NCI-H2227 (cell line): ENCODE data around the gene SPTBN4.
"Not testable (repeated sequence)": the region's sequence is repeated elsewhere in the genome, so short reads cannot be mapped to it uniquely, and the experiment has no call there.

Experiments
- DNase-seq: peaks from one replicate; lab custom pipeline; 2025; ENCODE audit not compliant: unreplicated experiment; lab: John Stamatoyannopoulos, UW

SPTBN4 gene

DNA sequence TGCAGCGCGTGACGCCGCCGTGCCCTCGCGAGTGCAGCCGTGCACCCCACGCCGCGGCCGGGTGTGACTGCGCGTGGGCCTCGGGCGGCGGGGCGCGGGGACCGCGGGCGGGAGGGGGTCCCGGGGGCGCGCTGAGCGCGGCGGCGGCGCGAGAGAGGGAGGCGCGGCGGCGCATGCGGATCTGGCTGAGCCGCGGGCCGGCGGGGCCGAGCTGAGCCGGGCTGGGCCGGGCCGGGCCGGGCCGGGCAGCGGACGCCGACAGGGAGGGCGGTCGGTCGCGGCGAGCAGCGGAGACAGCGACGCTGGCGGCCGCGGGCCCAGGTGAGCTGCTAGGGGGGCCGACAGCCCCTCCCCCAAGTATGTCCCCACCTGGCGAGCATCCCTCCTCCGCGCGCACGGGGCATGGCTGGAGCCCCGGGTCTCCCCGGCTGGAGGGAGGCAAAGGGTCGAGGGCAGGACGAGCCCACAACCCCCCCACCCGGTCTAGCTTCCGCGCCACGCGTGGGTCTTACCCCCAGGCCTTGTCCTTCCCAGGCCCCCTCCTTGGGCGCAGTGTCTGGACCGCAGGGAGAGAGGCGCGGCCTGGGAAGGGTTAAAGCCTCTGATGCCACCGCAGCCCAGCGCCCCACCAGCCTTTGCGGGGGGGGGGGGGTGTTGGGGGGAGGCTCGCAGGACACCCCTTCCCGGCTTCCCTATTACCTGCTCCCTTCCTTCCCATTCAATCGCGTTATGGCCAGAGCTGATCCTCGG is at the start of gene SPTBN4:
TSS of gene SPTBN4 (plus strand) at position 17 of the 750 bp plus-strand sequence. CDS start 5,621 bp downstream, outside the sequence.
- peak; percentile 69 for DNase-seq

DNA sequence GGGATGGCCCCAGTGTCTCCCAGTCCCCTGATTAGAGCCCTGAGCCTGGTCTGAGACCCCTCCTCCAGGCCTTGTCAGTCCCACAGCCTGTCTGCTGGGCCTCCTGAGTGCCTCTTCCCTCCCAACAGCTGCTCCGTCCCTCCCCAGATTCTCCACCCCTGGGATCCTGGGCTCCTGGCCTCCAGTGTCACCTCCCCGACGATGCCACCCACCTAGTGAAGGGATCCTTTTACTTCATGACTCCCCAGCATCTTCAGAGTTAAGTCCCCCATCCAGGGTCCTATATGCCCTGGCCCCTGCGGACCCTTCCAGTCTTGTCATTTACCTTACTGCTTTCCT is 49.2 kb upstream of the SPTBN4 start:
- no peak for DNase-seq

DNA sequence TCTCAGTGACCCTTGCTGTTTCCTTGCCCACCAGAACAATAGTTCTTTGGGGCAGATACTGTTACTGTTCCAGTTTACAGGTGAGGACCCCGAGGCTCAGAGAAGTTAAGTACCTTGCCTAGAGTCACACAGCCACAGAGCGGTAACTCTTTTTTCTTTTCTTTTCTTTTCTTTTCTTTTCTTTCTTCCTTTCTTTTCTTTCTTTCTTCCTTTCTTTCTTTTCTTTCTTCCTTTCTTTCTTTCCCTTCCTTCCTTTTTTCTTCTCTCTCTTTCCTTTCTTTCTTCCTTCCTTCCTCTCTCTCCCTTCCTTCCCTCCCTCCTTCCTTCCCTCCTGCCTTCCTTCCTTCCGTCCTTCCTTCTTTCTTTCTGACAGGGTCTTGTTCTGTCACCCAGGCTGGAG is 48.8 kb upstream of the SPTBN4 start:
- no peak for DNase-seq

DNA sequence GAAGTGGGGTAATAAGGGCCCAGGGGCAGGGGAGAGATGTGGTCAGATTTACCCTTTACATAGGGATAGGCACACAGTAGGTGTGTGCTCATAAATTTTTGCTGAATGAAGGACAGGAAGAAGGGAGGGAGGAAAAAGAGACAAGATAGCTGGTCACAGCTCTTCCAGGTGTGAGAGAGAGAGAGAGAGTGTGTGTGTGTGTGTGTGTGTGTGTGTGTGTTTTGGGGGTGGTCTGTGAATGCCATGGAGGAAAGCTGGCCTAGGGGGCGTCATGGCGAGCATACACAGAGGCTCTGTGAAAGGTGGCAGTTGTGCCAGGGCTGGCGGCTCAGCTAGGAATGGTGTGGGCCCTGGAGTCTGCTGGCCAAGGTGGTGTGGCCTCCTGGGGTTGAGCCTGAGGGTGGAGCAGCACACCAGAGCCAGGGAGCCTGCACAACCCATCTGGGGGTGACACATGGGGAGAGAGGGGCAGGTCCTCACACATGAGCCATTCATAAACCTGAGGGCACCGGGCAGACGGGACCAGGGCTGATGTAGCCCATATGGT is 47.7 kb upstream of the SPTBN4 start:
- DNase-seq = no peak

DNA sequence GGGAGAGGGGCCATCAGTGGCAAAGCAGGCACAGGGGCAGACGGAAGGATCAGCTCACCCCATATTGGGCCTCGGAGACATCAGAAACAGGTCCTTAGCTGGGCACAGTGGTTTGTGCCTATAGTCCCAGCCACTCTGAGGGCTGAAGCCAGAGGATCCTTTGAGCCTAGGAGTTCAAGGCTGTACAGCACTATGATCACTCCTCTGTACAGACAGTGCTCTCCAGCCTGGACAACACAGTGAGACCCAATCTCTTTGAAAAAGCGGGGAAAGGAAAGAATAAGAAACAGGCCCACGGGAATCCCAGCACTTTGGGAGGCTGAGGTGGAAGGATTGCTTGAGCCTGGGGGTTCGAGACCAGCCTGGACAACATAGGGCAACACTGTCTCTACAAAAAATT is 47.0 kb upstream of the SPTBN4 start:
- DNase-seq = no peak

DNA sequence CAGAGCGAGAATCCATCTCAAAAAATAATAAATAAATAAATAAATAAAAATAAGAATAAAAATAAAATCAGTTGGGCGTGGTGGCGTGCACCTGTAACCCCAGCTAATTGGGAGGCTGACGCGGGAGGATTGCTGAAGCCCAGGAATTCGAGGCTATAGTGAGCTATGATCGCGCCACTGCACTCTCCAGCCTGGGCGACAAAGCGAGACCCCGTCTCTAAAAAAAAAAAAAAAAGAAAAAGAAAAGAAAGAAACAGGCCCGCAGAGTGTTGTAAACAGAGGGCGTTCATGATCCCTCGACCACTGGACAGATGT is 46.4 kb upstream of the SPTBN4 start:
- DNase-seq = no peak

DNA sequence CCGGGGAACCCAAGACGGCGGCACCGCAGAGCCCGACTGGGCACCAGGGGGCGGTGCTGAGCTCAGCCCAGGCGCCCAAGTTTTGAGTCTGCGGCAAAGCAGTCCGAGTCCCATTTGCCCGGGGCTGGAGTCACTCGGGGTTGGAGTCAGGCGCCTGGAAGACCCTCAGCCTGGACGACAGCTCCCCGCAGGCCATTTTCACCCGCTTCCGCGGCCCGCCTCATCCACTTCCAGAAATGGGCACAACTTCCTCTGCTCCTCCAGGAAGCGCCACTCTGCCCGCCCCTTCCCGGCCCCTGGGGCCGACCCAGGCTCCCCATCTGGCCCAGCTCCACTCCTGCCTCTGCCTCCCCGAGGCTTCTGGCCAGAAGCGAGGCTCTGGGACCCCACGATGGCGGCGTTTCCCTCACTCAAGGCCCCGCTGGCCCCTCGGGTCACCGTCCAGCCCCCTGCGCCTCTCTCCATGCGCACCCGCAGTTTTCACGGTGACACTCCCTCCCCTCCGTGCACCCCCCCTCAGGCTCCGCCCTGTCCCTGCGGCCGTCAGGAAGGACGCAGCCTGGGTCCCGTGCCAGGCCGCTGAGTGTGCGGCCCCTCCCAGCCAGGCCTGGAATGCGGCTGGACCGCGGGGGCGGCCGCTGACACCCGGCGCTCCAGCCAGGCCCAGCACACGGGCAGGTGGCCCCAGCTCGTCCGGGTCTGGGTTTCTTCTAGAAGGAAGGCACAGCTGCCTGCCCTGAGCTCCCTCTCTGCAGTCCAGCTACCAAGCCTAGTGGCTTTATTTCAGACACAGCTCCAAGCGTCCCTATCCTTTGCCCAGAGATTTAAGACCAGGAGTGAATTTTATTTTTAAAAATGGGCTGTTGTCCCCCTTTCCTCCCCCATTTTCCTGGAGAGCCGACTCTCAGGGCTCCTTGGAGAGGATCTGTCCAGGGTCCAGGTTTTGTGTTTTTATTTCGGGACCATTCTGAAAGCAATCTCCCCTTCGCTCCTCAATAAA is 45.7 kb upstream of the SPTBN4 start:
- DNase-seq = peak; percentile 96

DNA sequence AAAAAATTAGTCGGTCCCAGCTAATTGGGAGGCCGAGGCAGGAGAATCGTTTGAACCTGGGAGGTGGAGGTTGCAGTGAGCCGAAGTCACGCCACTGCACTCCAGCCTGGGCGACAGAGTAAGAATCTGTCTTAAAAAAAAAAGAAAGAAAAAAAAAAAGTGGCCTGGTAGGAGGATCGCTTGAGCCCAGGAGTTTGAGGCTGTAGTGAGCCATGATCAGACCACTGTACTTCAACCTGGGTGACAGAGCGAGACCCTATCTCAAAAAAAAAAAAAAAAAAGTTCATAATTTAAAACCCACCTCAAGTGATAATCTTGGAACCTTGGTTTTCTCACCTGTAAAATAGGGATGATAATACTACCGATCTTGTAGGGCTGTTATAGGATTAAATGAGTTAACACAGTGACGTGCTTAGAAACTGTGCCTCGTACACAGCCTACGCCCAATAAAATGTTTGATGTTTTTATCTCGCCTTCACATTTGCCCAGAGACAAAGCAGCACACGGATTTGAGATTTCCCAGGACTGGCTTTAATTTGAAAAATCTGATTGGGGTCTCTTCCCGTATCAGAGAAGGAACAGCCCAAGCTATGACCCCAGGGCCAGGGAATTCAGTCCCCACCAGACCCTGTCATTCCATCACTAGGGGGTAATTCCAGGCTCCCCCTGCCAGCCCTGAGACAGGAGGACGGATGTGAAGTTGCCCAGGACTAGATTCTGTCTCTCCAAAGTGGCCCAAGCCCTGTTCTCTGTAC is 44.6 kb upstream of the SPTBN4 start:
- no peak for DNase-seq

DNA sequence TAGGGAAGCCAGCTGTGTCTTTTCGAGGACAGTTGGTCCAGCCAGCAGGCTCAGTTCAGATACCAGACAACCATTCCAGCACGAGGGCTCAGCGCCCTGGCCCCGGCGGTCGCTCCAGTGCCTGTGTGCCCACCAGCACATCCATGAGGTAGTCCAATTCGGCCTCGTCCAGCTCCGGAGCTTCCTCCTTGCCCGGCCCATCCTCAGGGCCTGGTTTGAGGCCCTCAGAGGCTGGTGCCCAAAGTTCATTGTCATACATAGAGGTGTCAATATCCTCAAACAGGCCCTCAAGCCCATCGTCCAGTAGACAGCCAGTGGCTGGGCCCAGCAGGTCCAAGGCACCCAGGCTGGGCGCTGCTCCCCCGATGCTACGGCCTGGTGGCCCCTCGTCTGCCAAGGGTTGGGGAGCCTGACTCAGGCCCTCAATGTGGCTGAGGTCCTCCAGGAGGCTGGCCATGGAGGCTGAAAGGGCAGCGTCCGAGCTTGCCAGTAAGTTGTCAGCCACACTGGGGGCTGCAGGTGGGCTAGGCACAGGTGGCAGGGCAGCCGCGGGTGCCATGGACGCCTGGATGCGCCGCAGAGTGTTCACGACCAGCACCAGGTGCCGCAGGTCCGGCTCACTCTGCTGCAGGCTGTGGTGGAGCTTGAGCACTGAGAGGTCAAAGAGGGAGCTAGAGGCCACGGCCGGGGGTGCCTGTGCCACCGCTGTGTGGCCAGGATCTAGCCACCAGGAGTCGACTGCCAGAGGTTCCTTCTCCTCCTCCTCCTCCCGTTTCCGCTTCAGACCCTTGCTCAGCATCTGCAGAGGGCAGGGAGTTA is 43.8 kb upstream of the SPTBN4 start:
- no peak for DNase-seq

DNA sequence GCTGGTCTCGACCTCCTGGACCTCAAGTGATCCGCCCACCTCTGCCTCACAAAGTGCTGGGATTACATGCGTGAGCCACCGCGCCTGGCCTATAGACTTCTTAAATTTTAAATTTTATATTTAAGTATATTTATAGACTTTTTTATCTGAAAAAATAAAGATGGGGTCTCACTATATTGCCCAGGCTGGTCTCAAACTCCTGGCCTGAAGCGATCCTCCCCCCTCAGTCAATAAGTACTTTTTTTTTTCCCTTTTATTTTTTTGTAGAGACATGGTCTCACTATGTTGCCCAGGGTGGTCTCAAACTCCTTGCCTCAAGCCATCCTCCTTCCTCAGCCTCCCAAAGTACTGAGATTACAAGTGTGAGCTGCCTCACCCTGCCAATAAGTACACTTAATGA is 42.9 kb upstream of the SPTBN4 start:
- no peak for DNase-seq

DNA sequence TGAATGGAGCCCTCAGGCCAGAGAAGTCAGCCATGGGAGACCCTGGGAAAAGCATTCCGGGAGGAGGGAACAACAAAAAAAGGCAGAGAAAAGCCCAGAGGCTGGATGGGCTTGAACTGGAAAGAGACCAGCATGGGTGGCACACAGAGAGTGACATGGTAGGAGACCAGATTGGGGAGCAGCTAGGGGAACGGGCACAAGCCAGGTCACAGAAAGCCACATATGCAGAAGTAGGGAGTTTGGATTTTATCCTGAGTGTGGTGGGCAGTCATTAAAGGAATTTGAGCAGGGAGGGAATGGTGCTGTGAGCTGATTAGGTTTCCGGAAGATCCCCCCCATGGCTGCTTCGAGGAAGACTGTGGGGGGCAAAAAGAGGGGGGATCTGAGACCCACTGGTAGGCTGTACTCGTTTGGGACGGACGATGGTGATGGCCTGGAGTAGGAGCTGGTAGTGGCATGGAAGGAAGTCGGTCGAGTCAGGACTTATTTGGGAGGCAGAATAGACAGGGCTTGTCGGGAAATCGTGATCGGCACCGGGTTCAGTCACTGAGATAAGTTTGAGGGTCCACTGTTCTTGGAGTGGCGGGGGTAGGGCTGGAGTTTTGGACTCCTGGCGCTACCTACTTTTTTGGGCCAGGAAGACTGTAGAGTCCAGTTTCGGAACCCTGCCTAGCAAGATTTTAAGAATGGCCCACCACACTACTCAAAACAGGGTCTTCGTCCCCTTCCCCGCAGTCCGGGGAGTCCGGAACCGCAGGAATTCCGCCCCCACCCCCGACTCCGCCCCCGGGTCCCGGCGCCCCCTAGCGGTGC is 42.0 kb upstream of the SPTBN4 start:
- DNase-seq = no peak

DNA sequence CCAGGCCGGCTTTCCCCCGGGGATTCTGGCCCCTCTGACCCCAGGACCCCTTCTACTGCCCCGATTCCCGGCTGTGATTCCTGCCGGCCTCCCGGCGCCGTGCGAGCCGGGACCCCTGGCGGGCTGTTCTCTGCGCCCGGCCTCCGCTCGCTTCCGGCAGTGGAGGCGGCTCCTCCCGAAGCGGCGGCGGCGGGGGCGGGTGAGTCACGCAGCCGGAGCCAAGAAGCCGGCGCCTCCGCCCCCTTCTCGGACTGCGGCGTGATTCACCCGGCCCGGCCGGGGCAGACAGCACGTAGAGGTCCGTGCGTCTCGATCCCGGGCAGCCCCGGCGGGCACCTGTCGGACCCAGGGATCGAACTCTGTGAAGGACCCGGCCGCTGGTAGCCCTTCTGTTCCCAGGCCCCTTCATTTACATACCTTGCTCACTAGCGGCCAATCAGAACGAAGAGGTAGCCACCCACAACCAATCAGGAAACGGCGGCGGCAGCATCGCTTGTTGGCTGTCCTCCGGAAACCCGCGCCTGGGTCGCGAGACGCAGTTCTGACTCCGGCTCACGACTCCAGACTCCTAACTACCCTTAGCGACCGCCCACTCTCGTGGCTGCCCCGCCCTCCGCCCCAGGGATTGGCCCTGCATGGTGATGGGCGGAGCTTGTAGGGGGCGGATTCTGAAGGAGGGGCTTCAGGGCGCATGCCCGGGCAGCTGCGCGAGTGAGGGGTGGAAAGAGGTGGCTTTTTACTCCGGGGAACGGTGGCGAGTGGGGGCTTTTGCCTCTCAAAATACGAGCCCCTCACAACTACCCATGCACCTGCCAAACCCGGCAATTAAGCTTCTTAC is 41.1 kb upstream of the SPTBN4 start, which contains the start of gene SERTAD1:
TSS of gene SERTAD1 (minus strand) at position 543 of the 838 bp plus-strand sequence. CDS start 2,446 bp downstream, outside the sequence.
- DNase-seq = peak; percentile 100

DNA sequence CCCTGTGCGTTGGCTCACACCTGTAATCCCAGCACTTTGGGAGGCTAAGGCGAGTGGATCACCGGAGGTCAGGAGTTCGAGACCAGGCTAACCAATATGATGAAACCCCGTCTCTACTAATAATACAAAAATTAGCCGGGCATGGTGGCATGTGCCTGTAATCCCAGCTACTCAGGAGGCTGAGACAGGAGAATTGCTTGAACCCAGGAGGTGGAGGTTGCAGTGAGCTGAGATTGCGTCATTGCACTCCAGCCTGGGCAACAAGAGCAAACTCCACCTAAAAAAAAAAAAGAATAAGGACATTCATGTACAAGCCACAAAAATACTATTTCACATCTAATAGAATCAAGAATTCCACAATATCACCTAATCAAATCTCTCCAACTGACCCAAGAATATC is 38.6 kb upstream of the SPTBN4 start:
- not testable (repeated sequence) for DNase-seq

DNA sequence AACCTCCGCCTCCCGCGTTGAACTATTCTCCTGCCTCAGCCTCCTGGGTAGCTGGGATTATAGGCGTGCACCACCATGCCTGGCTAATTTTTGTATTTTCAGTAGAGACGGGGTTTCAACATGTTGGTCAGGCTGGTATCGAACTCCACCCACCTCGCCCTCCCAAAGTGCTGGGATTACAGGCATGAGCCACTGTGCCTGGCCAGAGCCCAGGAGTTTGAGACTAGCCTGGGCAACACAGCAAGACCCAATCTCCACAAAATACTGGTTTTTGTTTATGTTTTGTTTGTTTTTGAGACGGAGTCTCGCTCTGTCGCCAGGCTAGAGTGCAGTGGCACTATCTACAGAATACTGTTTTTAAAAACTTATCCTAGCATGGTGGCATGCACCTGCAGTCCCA is 36.6 kb upstream of the SPTBN4 start:
- DNase-seq = not testable (repeated sequence)

DNA sequence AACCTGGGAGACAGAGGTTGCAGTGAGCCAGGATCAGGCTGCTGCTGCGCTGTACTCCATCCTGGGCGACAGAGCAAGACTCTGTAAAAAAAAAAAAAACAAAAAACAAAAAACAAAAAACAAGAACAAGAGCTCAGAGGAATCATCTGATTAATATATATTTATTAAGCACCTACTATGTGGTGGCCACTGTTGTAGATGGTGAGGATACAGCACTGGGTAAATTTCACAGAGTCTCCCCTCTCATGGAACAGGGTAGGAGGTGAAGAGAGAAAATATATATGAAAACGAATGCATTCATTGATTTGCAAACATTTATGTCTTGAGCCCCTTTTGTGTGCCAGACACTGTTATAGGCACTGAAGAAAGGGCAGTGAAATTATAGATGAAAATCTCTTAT is 35.1 kb upstream of the SPTBN4 start:
- no peak for DNase-seq

DNA sequence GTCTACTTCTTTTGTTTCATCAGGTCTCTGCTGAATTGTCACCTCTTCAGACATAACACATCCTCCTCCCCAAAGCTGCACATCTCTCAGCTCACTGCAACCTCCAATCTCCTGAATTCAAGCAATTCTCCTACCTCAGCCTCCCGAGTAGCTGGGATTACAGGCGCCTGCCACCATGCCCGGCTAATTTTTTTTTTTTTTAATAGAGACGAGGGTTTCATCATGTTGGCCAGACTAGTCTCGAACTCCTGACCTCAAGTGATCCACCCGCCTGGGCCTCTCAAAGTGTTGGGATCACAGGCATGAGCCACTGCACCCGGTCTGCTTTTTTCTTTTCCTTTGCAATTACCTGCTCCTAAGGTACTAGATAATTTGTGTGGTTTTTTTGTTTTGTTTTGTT is 34.0 kb upstream of the SPTBN4 start:
- not testable (repeated sequence) for DNase-seq

DNA sequence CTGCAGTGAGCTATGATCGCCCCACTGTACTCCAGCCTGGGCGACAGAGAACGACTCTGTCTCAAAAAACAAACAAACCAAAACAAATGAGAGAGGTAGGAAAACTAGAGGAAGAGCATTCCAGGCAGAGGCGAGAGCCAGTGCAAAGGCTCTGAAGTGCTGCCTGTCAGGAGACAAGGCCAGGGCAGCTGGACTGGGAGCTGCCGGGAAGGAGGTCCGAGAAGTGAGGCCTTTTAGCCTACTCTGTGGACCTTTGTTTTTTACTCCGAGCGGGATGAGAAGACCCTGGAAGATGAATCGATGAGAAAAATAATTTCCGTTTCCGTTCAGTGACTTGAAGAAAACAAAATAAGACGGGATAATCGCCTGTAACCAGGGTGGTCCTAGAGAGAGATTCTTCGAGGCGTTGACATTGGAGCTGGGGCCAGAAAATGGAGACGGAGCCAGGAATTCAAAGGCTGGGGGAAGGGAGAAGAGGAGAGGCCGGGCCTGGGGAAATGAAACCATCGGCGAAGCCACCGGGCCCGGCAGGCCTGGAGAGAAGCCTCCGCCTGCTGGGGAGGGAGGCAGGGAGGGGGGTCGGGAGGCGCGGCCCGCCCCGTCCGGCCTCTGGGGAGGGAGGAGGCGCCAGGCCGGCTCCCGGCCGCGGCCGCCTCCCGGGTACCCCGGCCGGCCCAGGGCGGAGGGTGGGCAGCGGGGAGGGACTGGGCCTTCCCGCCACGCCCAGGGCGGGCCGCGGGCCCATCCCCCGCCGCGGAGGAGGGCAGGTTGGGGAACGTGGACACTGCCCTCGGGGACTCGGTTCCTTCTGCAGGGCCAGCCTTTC is 33.2 kb upstream of the SPTBN4 start:
- peak; percentile 99 for DNase-seq

DNA sequence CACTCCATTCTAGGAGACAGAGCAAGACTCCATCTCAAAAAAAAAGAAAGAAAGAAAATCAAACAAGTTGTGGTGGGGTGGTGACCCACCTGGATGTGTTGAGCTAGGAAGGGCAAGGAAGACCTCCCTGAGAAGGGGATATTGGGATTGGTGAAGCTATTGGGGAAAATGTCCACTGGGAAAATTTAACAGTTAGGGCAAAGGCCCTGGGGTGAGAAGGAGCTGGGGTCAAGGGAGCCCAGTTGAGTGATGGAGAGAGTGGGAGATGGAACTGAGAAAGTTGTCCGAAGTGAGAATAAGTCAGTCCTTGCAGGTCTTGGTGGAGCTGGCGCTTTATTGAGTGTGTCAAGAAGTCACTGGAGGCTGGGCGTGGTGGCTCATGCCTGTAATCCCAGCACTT is 28.5 kb upstream of the SPTBN4 start:
- no peak for DNase-seq
